Mesodermal cell (in vitro differentiated cells): ENCODE data around the gene PLP1.
"Not testable (repeated sequence)": the region's sequence is repeated elsewhere in the genome, so short reads cannot be mapped to it uniquely, and the experiment has no call there.

ENCODE experiments used
- H3K27ac ChIP-seq: 2 replicates; pipeline ENCODE4 v1.7.0; 2013; ENCODE audit warnings: mild to moderate bottlenecking, low read depth, low read length, moderate library complexity; ENCODE audit not compliant: severe bottlenecking
- H3K36me3 ChIP-seq: 2 replicates; pipeline ENCODE4 v1.7.1; 2013; ENCODE audit warnings: mild to moderate bottlenecking, low read length, moderate library complexity; ENCODE audit not compliant: control insufficient read depth, insufficient read depth
- H3K4me1 ChIP-seq: one replicate; pipeline ENCODE4 v1.7.1; 2013; ENCODE audit warnings: mild to moderate bottlenecking, low read length; ENCODE audit not compliant: insufficient read depth, control insufficient read depth, poor library complexity, severe bottlenecking
- H3K4me3 ChIP-seq: 2 replicates; pipeline ENCODE4 v1.7.0; 2013; ENCODE audit warnings: low read length, control low read depth, mild to moderate bottlenecking; ENCODE audit not compliant: insufficient read depth, poor library complexity, severe bottlenecking; ENCODE audit errors: extremely low read depth
- H3K9me3 ChIP-seq: 2 replicates; pipeline ENCODE4 v1.7.1; 2013; ENCODE audit warnings: mild to moderate bottlenecking, low read length, moderate library complexity; ENCODE audit not compliant: control insufficient read depth
- WGBS, 2 experiments: methylation state at CpG; one replicate each; pipeline ENCODE4 v1.1.5; 2013; ENCODE audit warnings: missing lambda C conversion rate in 2 of 2; ENCODE audit not compliant: insufficient coverage in 2 of 2; 5-methylcytosine and 5-hydroxymethylcytosine counted together

The PLP1 gene

GRCh38 chrX:103793545-103793940 is 16.9 kb downstream of the PLP1 start:
- Histone ChIP-seq H3K9me3 (no peaks in the 10 kb centered on the region), H3K4me3 (no peak overlapping the region), H3K36me3 (no peaks in the 10 kb centered on the region), H3K4me1 (peaks cover 3% of the 10 kb centered on the region), H3K27ac (peak overlapping the region; percentile 89)
- no CpG with 5 or more reads among the region's 2 CpGs for WGBS, 2 experiments

GRCh38 chrX:103794119-103794518 is 17.5 kb downstream of the PLP1 start:
- 100% methylated on average over 2 of the region's 4 CpGs; no CpG with 5 or more reads in 1 of the 2 experiments for WGBS, 2 experiments

GRCh38 chrX:103797691-103798090 is 21.1 kb downstream of the PLP1 start:
- WGBS, 2 experiments, result no CpG with 5 or more reads among the region's 2 CpGs
- H3K27ac ChIP-seq, result no peak overlapping the region
- no peaks in the 10 kb centered on the region for H3K9me3 ChIP-seq
- H3K4me1 ChIP-seq, result peaks cover 3% of the 10 kb centered on the region
- H3K36me3 ChIP-seq, result no peaks in the 10 kb centered on the region
- H3K4me3 ChIP-seq, result no peak overlapping the region

More at GRCh38 chrX:103794119-103794518, 17.5 kb downstream of the PLP1 start:
- Histone ChIP-seq H3K9me3 (no peaks in the 10 kb centered on the region), H3K4me3 (no peak overlapping the region), H3K27ac (peak overlapping the region; percentile 89), H3K36me3 (no peaks in the 10 kb centered on the region), H3K4me1 (peaks cover 3% of the 10 kb centered on the region)

- no CpG with 5 or more reads among the region's 2 CpGs for WGBS, 2 experiments
- no peaks in the 10 kb centered on the region for H3K9me3 ChIP-seq
- no peak overlapping the region for H3K4me3 ChIP-seq
- H3K4me1 ChIP-seq, result no peaks in the 10 kb centered on the region
- H3K27ac ChIP-seq, result no peak overlapping the region
- H3K36me3 ChIP-seq, result no peaks in the 10 kb centered on the region
Measured at GRCh38 chrX:103800318-103800717, 23.7 kb downstream of the PLP1 start.

- H3K27ac ChIP-seq, result no peak overlapping the region
- no peaks in the 10 kb centered on the region for H3K9me3 ChIP-seq
- H3K4me3 ChIP-seq, result no peak overlapping the region
- H3K4me1 ChIP-seq, result no peaks in the 10 kb centered on the region
- H3K36me3 ChIP-seq, result no peaks in the 10 kb centered on the region
Measured at GRCh38 chrX:103805860-103806259, 29.2 kb downstream of the PLP1 start.

- H3K9me3 ChIP-seq, result no peaks in the 10 kb centered on the region
- H3K4me3 ChIP-seq, result no peak overlapping the region
- no peak overlapping the region for H3K27ac ChIP-seq
- H3K4me1 ChIP-seq, result no peaks in the 10 kb centered on the region
- WGBS, 2 experiments, result 40% methylated on average over 1 of the region's 4 CpGs; no CpG with 5 or more reads in 1 of the 2 experiments
- H3K36me3 ChIP-seq, result no peaks in the 10 kb centered on the region
Measured at GRCh38 chrX:103806862-103807474, 30.3 kb downstream of the PLP1 start.

GRCh38 chrX:103811858-103812257 is 35.2 kb downstream of the PLP1 start:
- no peaks in the 10 kb centered on the region for H3K9me3 ChIP-seq
- H3K4me3 ChIP-seq, result no peak overlapping the region
- no peak overlapping the region for H3K27ac ChIP-seq
- peaks cover 7% of the 10 kb centered on the region for H3K4me1 ChIP-seq
- no peaks in the 10 kb centered on the region for H3K36me3 ChIP-seq
- no CpG with 5 or more reads among the region's 3 CpGs for WGBS, 2 experiments

GRCh38 chrX:103817101-103817500 is 40.5 kb downstream of the PLP1 start:
- not testable (repeated sequence) for H3K4me3 ChIP-seq, H3K4me1 ChIP-seq, H3K36me3 ChIP-seq, H3K9me3 ChIP-seq, H3K27ac ChIP-seq
- no CpG with 5 or more reads among the region's 5 CpGs for WGBS, 2 experiments

GRCh38 chrX:103817502-103817901 is 40.9 kb downstream of the PLP1 start:
- no peak overlapping the region for H3K4me3 ChIP-seq
- WGBS, 2 experiments, result no CpG with 5 or more reads among the region's 5 CpGs
- H3K36me3 ChIP-seq, result no peaks in the 10 kb centered on the region
- H3K9me3 ChIP-seq, result no peaks in the 10 kb centered on the region
- peaks cover 4% of the 10 kb centered on the region for H3K4me1 ChIP-seq
- H3K27ac ChIP-seq, result no peak overlapping the region

GRCh38 chrX:103818842-103819619 is 42.4 kb downstream of the PLP1 start:
- H3K36me3 ChIP-seq, result no peaks in the 10 kb centered on the region

GRCh38 chrX:103820802-103821201 is 44.2 kb downstream of the PLP1 start:
- H3K4me1 ChIP-seq, H3K4me3 ChIP-seq, H3K9me3 ChIP-seq, H3K27ac ChIP-seq, H3K36me3 ChIP-seq: not testable (repeated sequence)
- WGBS, 2 experiments, result 83% methylated on average over 2 of the region's 6 CpGs; no CpG with 5 or more reads in 1 of the 2 experiments

More at GRCh38 chrX:103818842-103819619, 42.4 kb downstream of the PLP1 start:
- no peaks in the 10 kb centered on the region for H3K9me3 ChIP-seq
- no peak overlapping the region for H3K27ac ChIP-seq
- H3K4me1 ChIP-seq, result no peaks in the 10 kb centered on the region
- no peak overlapping the region for H3K4me3 ChIP-seq
- WGBS, 2 experiments, result no CpG with 5 or more reads among the region's 7 CpGs
